Measurements from ENCODE around the gene BDNF. TPM values are rescaled to one million over a fixed set of nuclear protein-coding genes. Genes with fewer than 3 reads are reported as not detected.

BDNF gene
- total RNA-seq, 1 donor from 2014 or later, result 5.8 TPM

DNA sequence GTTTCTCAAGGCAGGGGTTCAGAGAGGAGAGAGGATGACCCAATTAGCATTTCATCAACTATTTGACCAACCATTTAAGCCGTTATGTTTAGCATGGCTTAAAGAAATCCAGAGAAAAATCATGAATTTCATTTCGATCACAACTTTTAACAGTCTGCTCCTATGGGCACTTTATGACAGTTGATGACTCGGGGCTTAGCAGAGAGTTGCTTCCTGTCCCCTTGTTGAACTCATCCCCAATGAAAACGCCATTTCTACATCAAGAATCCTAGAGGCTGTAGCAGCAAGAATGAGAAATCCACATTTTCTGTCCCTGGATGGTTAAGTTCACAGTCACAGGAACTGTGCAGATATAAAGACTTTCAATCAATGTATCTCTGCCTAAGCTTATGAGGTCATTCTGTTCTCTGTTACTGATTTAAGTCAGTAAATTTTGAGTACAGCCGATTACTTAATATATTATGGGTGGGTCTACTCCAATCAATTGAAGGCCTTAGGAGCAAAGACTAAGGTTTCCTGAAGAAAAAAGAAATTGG lies 81.1 kb downstream of the BDNF start:
- DNase-seq (ENCODE audit: low read depth), result no peak
- TF ChIP-seq, protein P1, sequence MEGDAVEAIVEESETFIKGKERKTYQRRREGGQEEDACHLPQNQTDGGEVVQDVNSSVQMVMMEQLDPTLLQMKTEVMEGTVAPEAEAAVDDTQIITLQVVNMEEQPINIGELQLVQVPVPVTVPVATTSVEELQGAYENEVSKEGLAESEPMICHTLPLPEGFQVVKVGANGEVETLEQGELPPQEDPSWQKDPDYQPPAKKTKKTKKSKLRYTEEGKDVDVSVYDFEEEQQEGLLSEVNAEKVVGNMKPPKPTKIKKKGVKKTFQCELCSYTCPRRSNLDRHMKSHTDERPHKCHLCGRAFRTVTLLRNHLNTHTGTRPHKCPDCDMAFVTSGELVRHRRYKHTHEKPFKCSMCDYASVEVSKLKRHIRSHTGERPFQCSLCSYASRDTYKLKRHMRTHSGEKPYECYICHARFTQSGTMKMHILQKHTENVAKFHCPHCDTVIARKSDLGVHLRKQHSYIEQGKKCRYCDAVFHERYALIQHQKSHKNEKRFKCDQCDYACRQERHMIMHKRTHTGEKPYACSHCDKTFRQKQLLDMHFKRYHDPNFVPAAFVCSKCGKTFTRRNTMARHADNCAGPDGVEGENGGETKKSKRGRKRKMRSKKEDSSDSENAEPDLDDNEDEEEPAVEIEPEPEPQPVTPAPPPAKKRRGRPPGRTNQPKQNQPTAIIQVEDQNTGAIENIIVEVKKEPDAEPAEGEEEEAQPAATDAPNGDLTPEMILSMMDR (conservative IDR thresholded peaks at IDR 0.05; ENCODE audit: low read depth, low read length), result no peak
- no peak overlapping the region for H3K4me3 ChIP-seq (ENCODE audit: low read depth, low read length)

DNA sequence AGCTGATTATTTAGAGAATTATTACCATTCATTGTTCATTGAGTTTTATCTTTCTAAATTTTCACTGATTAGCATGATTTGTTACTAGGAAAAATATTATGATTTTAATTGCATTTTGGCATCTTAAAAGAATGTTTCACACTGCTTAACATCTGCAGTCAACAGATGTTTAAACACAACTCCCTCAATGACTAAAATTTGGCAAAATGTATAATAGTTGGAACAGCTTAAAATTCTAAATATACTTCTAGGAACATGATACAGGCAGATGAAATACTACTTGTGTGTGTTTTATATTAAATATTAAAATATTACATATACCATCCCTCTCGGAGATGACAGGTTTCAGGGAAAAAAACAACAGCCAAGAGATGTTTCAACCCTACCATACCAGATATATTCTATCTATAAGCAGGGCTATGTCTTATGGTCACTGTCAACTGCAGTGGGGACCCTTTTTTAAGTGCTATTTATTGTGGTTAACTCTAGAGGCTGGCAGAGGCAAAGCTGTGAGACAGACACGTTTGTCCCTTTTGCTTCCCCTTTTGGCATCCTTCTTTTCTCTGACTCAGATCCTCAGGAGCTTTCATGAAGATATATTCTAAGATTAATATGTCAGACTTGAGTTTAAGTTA lies 81.9 kb downstream of the BDNF start:
- H3K4me3 ChIP-seq (ENCODE audit: low read depth, low read length), result no peak overlapping the region
- DNase-seq (ENCODE audit: low read depth), result no peak
- TF ChIP-seq, protein P1 (conservative IDR thresholded peaks at IDR 0.05; ENCODE audit: low read depth, low read length), result no peak

DNA sequence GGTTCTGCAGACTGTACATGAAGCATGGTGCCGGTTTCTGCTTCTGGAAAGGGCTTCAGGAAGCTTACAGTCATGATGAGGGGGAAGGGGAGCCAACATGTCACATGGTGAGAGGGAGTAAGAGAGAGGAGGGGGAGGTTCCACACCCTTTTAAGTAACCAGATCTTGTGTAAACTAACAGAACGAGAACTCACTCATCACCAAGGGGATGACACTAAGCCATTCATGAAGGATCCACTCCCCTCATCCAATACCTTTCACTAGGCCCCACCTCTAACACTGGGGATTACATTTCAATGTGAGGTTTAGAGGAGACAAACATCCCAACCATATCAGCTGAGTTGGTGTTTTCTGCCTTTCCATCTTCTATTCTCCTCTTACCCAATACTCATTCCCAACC lies 83.5 kb downstream of the BDNF start:
- TF ChIP-seq, protein P1 (conservative IDR thresholded peaks at IDR 0.05; ENCODE audit: low read depth, low read length), result no peak
- DNase-seq (ENCODE audit: low read depth), result no peak
- H3K4me3 ChIP-seq (ENCODE audit: low read depth, low read length), result no peak overlapping the region

DNA sequence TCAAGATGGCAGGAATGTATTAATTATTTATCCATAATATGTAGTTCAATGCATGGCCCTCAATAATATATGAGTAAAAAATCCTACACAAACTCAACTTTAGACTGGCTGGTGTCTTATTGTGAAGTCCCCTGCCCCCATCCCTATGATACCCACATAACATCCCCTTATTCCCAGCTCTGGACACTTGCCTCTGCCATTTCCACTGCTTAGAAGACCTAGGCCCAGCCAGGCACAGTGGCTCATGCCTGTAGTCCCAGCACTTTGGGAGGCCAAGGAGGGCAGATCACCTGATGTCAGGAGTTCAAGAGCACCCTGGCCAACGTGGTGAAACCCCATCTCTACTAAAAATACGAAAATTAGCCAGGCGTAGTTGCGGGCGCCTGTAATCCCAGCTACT lies 84.4 kb downstream of the BDNF start:
- H3K4me3 ChIP-seq (ENCODE audit: low read depth, low read length), result no peak overlapping the region
- TF ChIP-seq, protein P1 (conservative IDR thresholded peaks at IDR 0.05; ENCODE audit: low read depth, low read length), result no peak
- no peak for DNase-seq (ENCODE audit: low read depth)

DNA sequence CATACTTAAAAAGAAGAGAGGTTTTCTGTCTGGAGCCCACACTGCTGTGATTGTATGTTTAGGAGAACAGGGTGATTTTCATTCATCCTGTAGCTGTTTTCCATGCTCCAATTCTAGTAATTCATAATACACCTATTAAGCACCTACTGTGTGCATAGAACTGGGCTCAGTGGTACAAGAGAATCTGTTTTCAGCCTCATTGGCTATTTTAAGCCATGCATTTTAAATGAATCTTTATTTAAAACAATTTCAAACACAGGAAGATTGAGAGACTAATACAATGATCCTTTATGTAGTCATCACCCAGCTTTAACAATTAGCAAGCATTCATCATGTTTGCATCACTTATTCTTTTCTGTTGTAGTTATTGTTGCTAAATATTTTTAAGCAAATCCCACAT lies 86.2 kb downstream of the BDNF start:
- H3K4me3 ChIP-seq (ENCODE audit: low read depth, low read length), result no peak overlapping the region
- TF ChIP-seq, protein P1 (conservative IDR thresholded peaks at IDR 0.05; ENCODE audit: low read depth, low read length), result no peak
- no peak for DNase-seq (ENCODE audit: low read depth)

DNA sequence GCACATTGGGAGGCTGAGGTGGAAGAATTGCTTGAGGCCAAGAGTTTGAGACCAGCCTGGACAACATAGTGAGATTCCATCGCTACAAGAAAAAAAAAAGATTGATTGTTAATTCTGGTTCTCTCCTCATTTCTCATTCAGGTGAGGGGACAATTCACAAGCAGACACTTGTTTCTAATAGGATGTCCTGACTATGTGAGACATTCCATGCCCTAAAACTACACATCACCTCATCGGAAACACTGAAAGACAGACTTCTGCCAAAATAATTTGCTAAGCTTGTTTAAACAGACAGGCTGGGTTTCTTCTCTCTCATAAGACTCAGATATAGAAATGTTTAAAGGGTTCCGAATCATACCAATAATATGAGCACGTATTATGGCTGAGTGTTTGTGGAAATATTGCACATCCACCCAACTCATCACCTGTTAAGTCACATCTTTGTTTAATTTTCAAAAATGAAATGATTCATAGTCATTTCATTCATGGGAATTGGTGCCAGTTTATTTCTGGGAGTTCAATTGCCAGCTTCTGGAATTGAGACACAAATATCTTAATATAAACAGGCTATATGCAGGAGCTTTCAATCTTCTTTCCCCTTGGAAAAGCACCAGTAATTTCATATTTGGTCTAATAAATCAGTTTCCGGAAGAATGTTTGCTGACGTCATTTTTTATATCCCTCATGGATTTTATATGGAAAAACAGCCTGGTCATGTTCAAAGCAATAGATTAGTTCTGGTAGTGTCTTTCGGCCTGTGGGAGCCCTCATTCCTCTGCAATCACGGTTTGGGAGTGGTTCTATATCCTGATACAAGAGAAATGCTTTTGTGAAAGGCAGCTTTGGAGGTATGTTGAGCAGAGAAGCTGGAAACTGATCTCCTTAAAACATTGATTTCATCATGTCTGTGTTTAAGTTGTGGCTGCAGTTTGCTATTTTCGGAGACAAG lies 87.0 kb downstream of the BDNF start:
- H3K4me3 ChIP-seq (ENCODE audit: low read depth, low read length), result no peak overlapping the region
- DNase-seq (ENCODE audit: low read depth), result no peak
- TF ChIP-seq, protein P1 (conservative IDR thresholded peaks at IDR 0.05; ENCODE audit: low read depth, low read length), result no peak
